A375 (cell line): ENCODE measurements around the gene NKAP. TPM values are rescaled to one million over a fixed set of nuclear protein-coding genes. Genes with fewer than 3 reads are reported as not detected.

Experiments used
- total RNA-seq: library from RNA; depleted of rRNA; stranded (reverse); fragments of >200 nt; shearing (Covaris generic); gene quantifications from 2 replicates; pipeline ENCODE4 v1.2.3, GENCODE V29; 2014; rRNA removed

Gene NKAP
- total RNA-seq: 6.6 and 6.8 TPM in 2 replicates

DNA sequence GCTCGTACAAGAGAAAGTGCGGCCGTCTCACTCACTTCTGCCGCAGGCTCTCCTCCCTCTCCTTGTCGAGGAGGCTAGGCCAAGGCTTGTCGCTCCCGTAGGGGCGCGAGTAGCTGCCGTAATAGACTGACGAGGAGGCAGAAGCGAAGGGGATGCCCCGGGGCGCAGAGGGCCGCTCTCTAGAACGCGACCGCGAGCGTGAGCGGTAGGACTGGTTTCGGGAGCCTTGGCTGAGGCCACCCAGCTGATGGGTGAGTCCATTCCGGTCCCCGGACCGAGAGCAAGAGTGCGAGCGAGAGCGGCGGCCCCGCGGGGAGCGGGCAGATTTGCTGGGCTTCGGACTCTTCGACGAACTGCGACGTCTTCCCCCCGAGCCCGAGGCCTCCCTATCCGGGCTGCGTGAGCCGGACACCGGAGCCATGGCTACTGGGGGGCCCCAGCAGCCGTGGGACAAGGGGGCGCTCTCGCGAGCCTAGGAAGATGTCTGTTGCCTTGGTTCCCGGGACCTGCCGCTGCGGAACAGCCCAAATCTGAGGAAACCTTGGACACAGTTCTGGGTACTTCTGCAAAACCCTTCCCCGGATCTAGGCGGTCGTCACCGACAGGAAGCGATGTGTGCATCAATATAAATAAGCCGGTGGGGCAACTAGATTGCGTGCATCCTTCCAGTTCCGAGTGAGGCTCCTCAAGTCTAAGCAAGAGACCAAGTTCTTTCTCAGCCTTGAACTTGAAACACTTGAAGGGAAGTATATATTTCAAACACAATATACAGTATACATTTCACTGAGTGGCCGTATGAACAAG is at the start of gene NKAP:
NKAP (minus strand) TSS at position 567 of the 804 bp plus-strand sequence; CDS start at position 421, 146 bp downstream.

DNA sequence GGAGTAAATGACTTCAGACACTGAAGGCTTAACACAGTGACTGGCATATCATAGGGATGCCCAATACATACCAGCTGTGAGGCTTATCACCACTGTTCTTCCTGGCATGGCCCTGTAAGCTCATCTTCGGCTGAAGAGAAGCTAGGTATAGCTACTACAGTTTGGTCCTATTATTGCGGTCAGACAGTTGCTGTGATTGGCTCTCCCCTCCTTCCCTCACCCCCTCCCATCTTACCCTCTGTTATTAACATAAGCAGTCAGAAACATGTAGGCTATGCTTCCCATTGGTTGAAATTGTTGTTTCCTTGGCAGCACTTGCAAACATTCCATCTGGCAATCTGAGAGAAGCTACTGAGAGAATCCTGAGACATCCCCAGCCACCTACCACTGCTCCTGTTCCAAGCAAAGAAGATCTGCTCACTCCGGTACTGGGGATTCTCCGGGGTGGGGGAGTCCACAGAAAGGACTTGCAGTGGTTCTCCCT is 47.7 kb downstream of the NKAP start, which contains the start of gene AKAP14:
AKAP14 (plus strand) TSS at position 51 of the 484 bp plus-strand sequence. CDS start 7,331 bp downstream, outside the sequence.

DNA sequence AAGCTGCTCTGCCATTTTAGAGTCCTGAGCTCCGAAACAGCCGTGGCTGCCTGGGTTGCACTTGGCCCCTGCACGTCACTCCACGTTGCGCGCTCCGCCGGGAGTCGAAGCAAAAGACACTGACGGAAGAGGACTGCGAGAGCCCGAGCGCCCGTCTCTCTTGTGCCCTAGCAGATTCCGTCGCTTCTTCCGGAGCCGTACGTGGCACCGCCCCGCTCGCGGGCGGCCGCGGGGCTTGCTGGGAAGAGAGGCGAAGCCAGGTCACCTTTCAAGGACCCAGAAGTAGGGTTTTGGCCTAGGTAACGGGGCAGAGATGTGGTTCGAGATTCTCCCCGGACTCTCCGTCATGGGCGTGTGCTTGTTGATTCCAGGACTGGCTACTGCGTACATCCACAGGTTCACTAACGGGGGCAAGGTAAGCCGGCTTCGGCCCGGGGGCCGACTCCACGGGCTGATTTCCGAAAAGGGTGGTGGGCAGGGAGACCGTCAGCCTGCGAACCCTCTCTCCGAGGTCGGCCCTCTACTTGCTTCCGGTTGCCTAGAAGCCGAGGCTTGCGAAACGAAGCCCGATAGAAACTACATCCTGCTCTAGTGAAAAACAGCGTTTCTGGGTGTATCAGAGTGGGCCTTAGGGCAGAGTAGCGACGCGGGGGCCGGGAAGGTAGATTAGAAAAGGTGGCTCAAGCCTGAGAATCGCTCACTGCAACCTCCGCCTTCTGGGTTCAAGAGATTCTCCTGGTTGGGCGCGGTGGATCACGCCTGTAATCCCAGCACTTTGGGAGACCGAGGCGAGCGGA is 71.8 kb downstream of the NKAP start, which contains the start of the genes NDUFA1 and RNF113A:
NDUFA1 (plus strand) TSS at position 234 of the 797 bp plus-strand sequence; CDS start at position 314, 80 bp downstream.
RNF113A (minus strand) TSS at position 135 of the 797 bp plus-strand sequence; CDS start at position 15, 120 bp downstream.

Other genes with a start within 250 kb of the NKAP start
- gene SOWAHD, start 185.2 kb downstream of the NKAP start, total RNA-seq: not detected in 2 replicates
- 2,145 and 2,387 TPM in 2 replicates for gene RPL39, start 152.1 kb downstream of the NKAP start, total RNA-seq
- gene UPF3B, start 90.8 kb downstream of the NKAP start, total RNA-seq: 5.7 and 7.7 TPM in 2 replicates
- 21.7 and 27.9 TPM in 2 replicates for gene RNF113A, start 72.0 kb downstream of the NKAP start, total RNA-seq
- gene NDUFA1, start 71.9 kb downstream of the NKAP start, total RNA-seq: 115 and 146 TPM in 2 replicates
- gene AKAP14, start 47.9 kb downstream of the NKAP start, total RNA-seq: not detected in 2 replicates
- not detected in 2 replicates for gene RHOXF2B, start 133.9 kb upstream of the NKAP start, total RNA-seq
- gene RHOXF1, start 172.2 kb upstream of the NKAP start, total RNA-seq: not detected in 2 replicates
- not detected in 2 replicates for gene RHOXF2, start 214.9 kb upstream of the NKAP start, total RNA-seq